Cardiac muscle cell (in vitro differentiated cells and primary cell): Measurements from ENCODE around the gene SLC7A6. TPM values are rescaled to one million over a fixed set of nuclear protein-coding genes. Genes with fewer than 3 reads are reported as not detected.
A peak's percentile ranks its signal among the peaks of the same experiment; 100 is the strongest.

Experiments used
- DNase-seq, 2 donors: peaks; one replicate each; pipeline versions ENCODE4 v3.0.0 to v3.0.0-alpha.2; 2010 to 2017; ENCODE audit warnings: low read depth in 1 of 2, low spot score in 1 of 2
- H3K27ac ChIP-seq: fragments of 200-600 bp; sonication (generic); 2 replicates; pipeline ENCODE4 v1.5.1; 2016
- H3K27me3 ChIP-seq: fragments of 200-600 bp; sonication (generic); 2 replicates; pipeline ENCODE4 v1.6.0; 2016; ENCODE audit warnings: control low read depth
- H3K36me3 ChIP-seq: fragments of 200-600 bp; sonication (generic); 2 replicates; pipeline ENCODE4 v1.5.1; 2016; ENCODE audit warnings: control low read depth
- H3K4me1 ChIP-seq: fragments of 200-600 bp; sonication (generic); 2 replicates; pipeline ENCODE4 v1.8.1; 2017; ENCODE audit warnings: low read depth, mild to moderate bottlenecking, mixed run types
- H3K4me3 ChIP-seq: fragments of 200-600 bp; sonication (generic); 2 replicates; pipeline ENCODE4 v1.5.1; 2016; ENCODE audit warnings: mild to moderate bottlenecking
- H3K9me3 ChIP-seq: fragments of 200-600 bp; sonication (generic); 2 replicates; pipeline ENCODE4 v1.5.1; 2017; ENCODE audit warnings: low read depth, mild to moderate bottlenecking, control low read depth
- CTCF ChIP-seq: IDR thresholded peaks from 2 replicates; pipeline ENCODE4 v1.5.1; 2012; ENCODE audit warnings: low read depth, mild to moderate bottlenecking, low read length
- polyA plus RNA-seq: library from polyadenylated mRNA; unstranded; fragments of >200 nt; fragmentation: Nextera tagmentation; extraction: Ambion mirVana; gene quantifications from 2 replicates; pipeline ENCODE4 v1.2.1, GENCODE V29; 2016
- total RNA-seq: library from RNA; depleted of rRNA; stranded (reverse); fragments of >200 nt; gene quantifications from 2 replicates; pipeline ENCODE4 v1.2.3, GENCODE V29; 2016

SLC7A6 gene
- total and polyA plus RNA-seq, 2 experiments from 2014 or later, result 14.3 to 17.1 TPM

DNA sequence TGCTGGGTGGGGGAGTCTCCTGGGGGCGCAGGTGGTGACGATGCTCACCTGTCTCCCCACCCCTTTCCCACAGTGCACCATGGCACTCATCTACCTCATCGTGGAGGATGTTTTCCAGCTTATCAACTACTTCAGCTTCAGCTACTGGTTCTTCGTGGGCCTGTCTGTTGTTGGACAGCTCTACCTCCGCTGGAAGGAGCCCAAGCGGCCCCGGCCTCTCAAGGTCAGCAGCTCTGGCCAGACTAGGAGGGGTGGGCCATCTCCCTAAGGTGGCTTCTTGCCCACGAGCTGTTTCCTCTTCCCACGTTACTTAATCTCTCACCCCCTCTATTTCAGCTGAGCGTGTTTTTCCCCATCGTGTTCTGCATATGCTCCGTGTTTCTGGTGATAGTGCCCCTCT, 32.0 kb downstream of the SLC7A6 start:
- peaks cover 37% of the 10 kb centered on the region for H3K36me3 ChIP-seq
- no peaks in the 10 kb centered on the region for H3K4me1 ChIP-seq
- TF ChIP-seq CTCF, result no peak
- no peaks in the 10 kb centered on the region for H3K27me3 ChIP-seq
- no peak for DNase-seq
- H3K27ac ChIP-seq, result no peak overlapping the region
- no peak overlapping the region for H3K4me3 ChIP-seq
- H3K9me3 ChIP-seq, result no peaks in the 10 kb centered on the region

GRCh38 chr16:68296693-68297092, 32.4 kb downstream of the SLC7A6 start:
- no peaks in the 10 kb centered on the region for H3K4me1 ChIP-seq
- H3K9me3 ChIP-seq, result no peaks in the 10 kb centered on the region
- H3K27me3 ChIP-seq, result no peaks in the 10 kb centered on the region
- no peak overlapping the region for H3K4me3 ChIP-seq
- DNase-seq, result no peak
- no peak for TF ChIP-seq CTCF
- peaks cover 40% of the 10 kb centered on the region for H3K36me3 ChIP-seq
- H3K27ac ChIP-seq, result no peak overlapping the region

GRCh38 chr16:68297908-68298307, 33.6 kb downstream of the SLC7A6 start:
- Histone ChIP-seq H3K4me1 (no peaks in the 10 kb centered on the region), H3K9me3 (no peaks in the 10 kb centered on the region), H3K36me3 (peaks cover 52% of the 10 kb centered on the region), H3K4me3 (no peak overlapping the region), H3K27ac (no peak overlapping the region), H3K27me3 (no peaks in the 10 kb centered on the region)
- no peak for TF ChIP-seq CTCF
- no peak for DNase-seq

DNA sequence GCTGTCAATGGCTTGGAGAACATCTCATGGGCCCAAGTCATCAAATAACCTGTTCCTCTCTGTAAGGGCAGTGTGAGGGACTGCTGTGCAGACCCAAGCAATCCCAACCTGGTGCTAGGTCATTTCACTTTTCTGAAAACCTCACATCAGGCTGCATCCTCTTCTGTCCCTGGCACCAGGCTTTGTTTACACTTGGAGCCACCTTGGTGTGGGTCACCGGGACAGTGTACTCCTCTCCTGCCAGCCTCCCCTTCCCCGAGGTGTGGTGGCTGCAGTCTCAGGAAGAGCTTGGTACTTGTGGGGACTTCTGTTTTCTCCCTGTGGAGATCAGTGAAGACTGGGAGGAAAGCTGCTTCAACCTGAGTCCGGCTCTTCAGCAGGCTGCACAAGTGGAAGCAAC, 34.0 kb downstream of the SLC7A6 start:
- no peaks in the 10 kb centered on the region for H3K9me3 ChIP-seq
- peaks cover 54% of the 10 kb centered on the region for H3K36me3 ChIP-seq
- no peak for TF ChIP-seq CTCF
- peak overlapping the region; percentile 16 for H3K27ac ChIP-seq
- no peaks in the 10 kb centered on the region for H3K27me3 ChIP-seq
- no peak overlapping the region for H3K4me3 ChIP-seq
- H3K4me1 ChIP-seq, result no peaks in the 10 kb centered on the region
- no peak for DNase-seq

- H3K36me3 ChIP-seq, result peaks cover 59% of the 10 kb centered on the region
- no peaks in the 10 kb centered on the region for H3K4me1 ChIP-seq
- peak overlapping the region; percentile 16 for H3K27ac ChIP-seq
- no peak overlapping the region for H3K4me3 ChIP-seq
- no peaks in the 10 kb centered on the region for H3K27me3 ChIP-seq
- no peak for TF ChIP-seq CTCF
- peak in 1 of 2 donors; percentile 78 for DNase-seq
- no peaks in the 10 kb centered on the region for H3K9me3 ChIP-seq
Observed at GRCh38 chr16:68298907-68299561, 34.7 kb downstream of the SLC7A6 start.
